ENCODE measurements around the gene CCL22. TPM values are rescaled to one million over a fixed set of nuclear protein-coding genes. Genes with fewer than 3 reads are reported as not detected.

The CCL22 gene
- total RNA-seq, 1 donor from 2014 or later, result not detected

- DNase-seq (ENCODE audit: low read depth), result no peak
- H3K4me3 ChIP-seq (ENCODE audit: low read depth, low read length), result no peak overlapping the region
- TF ChIP-seq CTCF (conservative IDR thresholded peaks at IDR 0.05; ENCODE audit: low read depth, low read length), result no peak
Observed at GRCh38 chr16:57357330-57358085, 1.1 kb upstream of the CCL22 start.

- DNase-seq (ENCODE audit: low read depth), result no peak
- no peak for TF ChIP-seq CTCF (conservative IDR thresholded peaks at IDR 0.05; ENCODE audit: low read depth, low read length)
- no peak overlapping the region for H3K4me3 ChIP-seq (ENCODE audit: low read depth, low read length)
Observed at GRCh38 chr16:57358086-57358420, 530 bp upstream of the CCL22 start.

- no peak for DNase-seq (ENCODE audit: low read depth)
- no peak for TF ChIP-seq CTCF (conservative IDR thresholded peaks at IDR 0.05; ENCODE audit: low read depth, low read length)
- H3K4me3 ChIP-seq (ENCODE audit: low read depth, low read length), result no peak overlapping the region
Observed at GRCh38 chr16:57360321-57360935, 1.8 kb downstream of the CCL22 start.

- TF ChIP-seq CTCF (conservative IDR thresholded peaks at IDR 0.05; ENCODE audit: low read depth, low read length), result no peak
- no peak for DNase-seq (ENCODE audit: low read depth)
- H3K4me3 ChIP-seq (ENCODE audit: low read depth, low read length), result no peak overlapping the region
Observed at GRCh38 chr16:57361404-57361803, 2.8 kb downstream of the CCL22 start.

GRCh38 chr16:57364143-57364542, 5.6 kb downstream of the CCL22 start:
- no peak overlapping the region for H3K4me3 ChIP-seq (ENCODE audit: low read depth, low read length)
- no peak for DNase-seq (ENCODE audit: low read depth)
- no peak for TF ChIP-seq CTCF (conservative IDR thresholded peaks at IDR 0.05; ENCODE audit: low read depth, low read length)

GRCh38 chr16:57366544-57367040, 8.0 kb downstream of the CCL22 start:
- TF ChIP-seq CTCF (conservative IDR thresholded peaks at IDR 0.05; ENCODE audit: low read depth, low read length), result no peak
- DNase-seq (ENCODE audit: low read depth), result no peak
- no peak overlapping the region for H3K4me3 ChIP-seq (ENCODE audit: low read depth, low read length)

Measured in epithelial cell of proximal tubule (primary cell).